Sigmoid colon (tissue), 4 donors: Measurements from ENCODE around the gene ANKRD52.

Experiments used
- EP300 ChIP-seq, 4 donors: sonication (generic); formaldehyde crosslinking; IDR thresholded peaks; one replicate each; pipeline ENCODE4 v1.6.1; 2017; ENCODE audit warnings: antibody characterized with exemption in 4 of 4
- POLR2A ChIP-seq, 2 donors: fragments of 450-650 bp; IDR thresholded peaks; one replicate each; pipeline ENCODE4 v1.6.1; 2016; ENCODE audit warnings: antibody characterized with exemption in 2 of 2, mild to moderate bottlenecking in 2 of 2, moderate library complexity in 2 of 2
- POLR2AphosphoS5 ChIP-seq, 4 donors: sonication (generic); formaldehyde crosslinking; IDR thresholded peaks; one replicate each; pipeline ENCODE4 v1.6.1; 2017; ENCODE audit warnings: antibody characterized with exemption in 4 of 4
- TF ChIP-seq, protein P1 (sequence below), 4 experiments: fragments of 450-650 bp in 3 of 4; fragments of 200-600 bp in 1 of 4; IDR thresholded peaks; one replicate each; pipeline ENCODE4 v1.5.1; 2016 to 2019; ENCODE audit warnings: antibody characterized with exemption in 4 of 4, mild to moderate bottlenecking in 3 of 4, moderate library complexity in 2 of 4

DNA sequence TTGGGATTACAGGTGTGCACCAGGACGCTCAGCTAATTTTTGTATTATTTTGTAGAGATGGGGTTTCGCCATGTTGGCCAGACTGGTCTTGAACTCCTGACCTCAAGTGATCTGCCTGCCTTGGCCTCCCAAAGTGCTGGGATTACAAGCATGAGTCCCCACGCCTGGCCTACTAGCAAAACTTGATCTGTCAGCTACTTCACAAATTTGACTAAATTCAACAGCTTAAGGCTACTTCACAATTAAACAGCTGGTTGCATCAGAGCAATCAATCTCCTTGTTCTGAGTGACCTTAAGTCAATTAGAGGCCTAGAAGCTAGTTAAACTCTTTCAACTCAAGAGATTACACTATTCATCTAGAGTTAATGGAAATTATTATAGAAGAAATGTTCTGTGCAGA lies 20.7 kb upstream of the ANKRD52 start:
- TF ChIP-seq, protein P1, sequence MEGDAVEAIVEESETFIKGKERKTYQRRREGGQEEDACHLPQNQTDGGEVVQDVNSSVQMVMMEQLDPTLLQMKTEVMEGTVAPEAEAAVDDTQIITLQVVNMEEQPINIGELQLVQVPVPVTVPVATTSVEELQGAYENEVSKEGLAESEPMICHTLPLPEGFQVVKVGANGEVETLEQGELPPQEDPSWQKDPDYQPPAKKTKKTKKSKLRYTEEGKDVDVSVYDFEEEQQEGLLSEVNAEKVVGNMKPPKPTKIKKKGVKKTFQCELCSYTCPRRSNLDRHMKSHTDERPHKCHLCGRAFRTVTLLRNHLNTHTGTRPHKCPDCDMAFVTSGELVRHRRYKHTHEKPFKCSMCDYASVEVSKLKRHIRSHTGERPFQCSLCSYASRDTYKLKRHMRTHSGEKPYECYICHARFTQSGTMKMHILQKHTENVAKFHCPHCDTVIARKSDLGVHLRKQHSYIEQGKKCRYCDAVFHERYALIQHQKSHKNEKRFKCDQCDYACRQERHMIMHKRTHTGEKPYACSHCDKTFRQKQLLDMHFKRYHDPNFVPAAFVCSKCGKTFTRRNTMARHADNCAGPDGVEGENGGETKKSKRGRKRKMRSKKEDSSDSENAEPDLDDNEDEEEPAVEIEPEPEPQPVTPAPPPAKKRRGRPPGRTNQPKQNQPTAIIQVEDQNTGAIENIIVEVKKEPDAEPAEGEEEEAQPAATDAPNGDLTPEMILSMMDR (IDR thresholded peaks at IDR 0.05) = no peak
- no peak for TF ChIP-seq EP300 (IDR thresholded peaks at IDR 0.05)
- no peak for TF ChIP-seq POLR2AphosphoS5 (IDR thresholded peaks at IDR 0.05)
- no peak for TF ChIP-seq POLR2A (IDR thresholded peaks at IDR 0.05)
